H1 (cell line): Measurements from ENCODE around the gene IL13RA1. TPM values are rescaled to one million over a fixed set of nuclear protein-coding genes. Genes with fewer than 3 reads are reported as not detected.

Experiments used
- CTCF ChIA-PET: fragments of 300-600 bp; sonication (Branson Sonifier 250); formaldehyde crosslinking; loops from one replicate; lab custom pipeline; 2021; ENCODE audit not compliant: partially characterized antibody; lab: Charles Lee
- POLR2A ChIA-PET: fragments of 300-600 bp; sonication (Branson Sonifier 250); formaldehyde crosslinking; loops from one replicate; lab custom pipeline; 2021; ENCODE audit warnings: inconsistent platforms; ENCODE audit not compliant: partially characterized antibody; lab: Charles Lee
- DNase-seq, 2 experiments: peaks; one replicate each; pipeline versions ENCODE4 v3.0.0 to v3.0.0-alpha.2; 2010 to 2022; ENCODE audit warnings: low spot score in 2 of 2, low read depth in 1 of 2, mixed read lengths in 1 of 2
- FAIRE-seq: peaks from 2 replicates; lab custom pipeline; 2011; peaks lifted over from hg19 to GRCh38; lab: Jason Lieb, UNC
- H2AFZ ChIP-seq: 2 replicates; pipeline ENCODE4 v1.8.1; 2012; ENCODE audit warnings: low read length, inconsistent platforms
- H2AK5ac ChIP-seq: 2 replicates; pipeline ENCODE4 v1.6.1; 2013; ENCODE audit warnings: low read depth, low read length
- H2BK120ac ChIP-seq: replicated peaks from 2 replicates; pipeline ENCODE3; 2013; ENCODE audit warnings: low read depth, low read length, inconsistent platforms
- H2BK12ac ChIP-seq: 2 replicates; pipeline ENCODE4 v1.6.1; 2013; ENCODE audit warnings: low read depth, low read length
- H2BK15ac ChIP-seq: 2 replicates; pipeline ENCODE4 v1.6.1; 2013; ENCODE audit warnings: low read length
- H2BK20ac ChIP-seq: 2 replicates; pipeline ENCODE4 v1.6.1; 2013; ENCODE audit warnings: low read length
- H2BK5ac ChIP-seq: 2 replicates; pipeline ENCODE4 v1.6.1; 2013; ENCODE audit warnings: low read depth, low read length
- H3K14ac ChIP-seq: 2 replicates; pipeline ENCODE4 v1.6.1; 2013; ENCODE audit warnings: inconsistent platforms; ENCODE audit not compliant: insufficient read length
- H3K18ac ChIP-seq: 2 replicates; pipeline ENCODE4 v1.6.1; 2013; ENCODE audit warnings: low read length; ENCODE audit errors: extremely low read depth
- H3K23ac ChIP-seq: 2 replicates; pipeline ENCODE4 v1.6.1; 2013; ENCODE audit warnings: inconsistent platforms; ENCODE audit not compliant: insufficient read length
- H3K23me2 ChIP-seq: 2 replicates; pipeline ENCODE4 v1.6.1; 2013; ENCODE audit warnings: low read depth, low read length
- H3K27ac ChIP-seq: 2 replicates; pipeline ENCODE4 v1.6.1; 2011; ENCODE audit warnings: low read depth, low read length, inconsistent platforms
- H3K27me3 ChIP-seq, 4 experiments: replicated peaks in 1 of 4; 1 replicate in 1 of 4; 2 replicates in 3 of 4; pipeline versions ENCODE4 v1.6.1 to v1.8.1; 2011 to 2013; ENCODE audit warnings: low read length in 3 of 4, mild to moderate bottlenecking in 3 of 4, inconsistent platforms in 2 of 4, mixed read lengths in 2 of 4, moderate library complexity in 1 of 4; ENCODE audit not compliant: control insufficient read depth in 3 of 4, insufficient read depth in 3 of 4; ENCODE audit errors: extremely low read depth in 1 of 4
- H3K36me3 ChIP-seq, 4 experiments: 2 replicates each; pipeline versions ENCODE4 v1.6.1 to v1.8.1; 2011 to 2013; ENCODE audit warnings: mild to moderate bottlenecking in 4 of 4, low read length in 3 of 4, moderate library complexity in 2 of 4, control low read depth in 1 of 4, inconsistent platforms in 1 of 4; ENCODE audit not compliant: insufficient read depth in 4 of 4, control insufficient read depth in 2 of 4
- H3K4ac ChIP-seq: replicated peaks from 2 replicates; pipeline ENCODE3; 2013; ENCODE audit warnings: low read length, low read depth, mixed read lengths, inconsistent platforms; ENCODE audit not compliant: insufficient read length
- H3K4me1 ChIP-seq, 4 experiments: replicated peaks in 1 of 4; 1 replicate in 1 of 4; 2 replicates in 3 of 4; pipeline versions ENCODE4 v1.6.1 to v1.8.1; 2011 to 2013; ENCODE audit warnings: low read length in 3 of 4, inconsistent platforms in 2 of 4, mixed read lengths in 1 of 4; ENCODE audit not compliant: insufficient read depth in 4 of 4, control insufficient read depth in 3 of 4
- H3K4me2 ChIP-seq, 2 experiments: 2 replicates each; pipeline versions ENCODE4 v1.6.1 to v1.8.1; 2011 to 2013; ENCODE audit warnings: low read depth in 2 of 2, low read length in 2 of 2, control low read depth in 1 of 2, inconsistent platforms in 1 of 2, mild to moderate bottlenecking in 1 of 2; ENCODE audit not compliant: insufficient read depth in 1 of 2
- H3K4me3 ChIP-seq, 4 experiments: fragments of 200-600, 300-600 bp in 1 of 4; sonication (generic), shearing (Covaris generic), sonication (Bioruptor Twin) in 1 of 4; 2 replicates each; pipeline versions ENCODE4 v1.5.1 to v1.8.1; 2011 to 2016; ENCODE audit warnings: low read length in 4 of 4, low read depth in 3 of 4, control low read depth in 2 of 4, inconsistent platforms in 2 of 4, mild to moderate bottlenecking in 2 of 4, mixed read lengths in 1 of 4, moderate library complexity in 1 of 4; ENCODE audit not compliant: insufficient read depth in 2 of 4; ENCODE audit errors: extremely low read depth in 1 of 4
- H3K56ac ChIP-seq: replicated peaks from 2 replicates; pipeline ENCODE3; 2013; ENCODE audit warnings: low read depth, mild to moderate bottlenecking, mixed read lengths, low read length, inconsistent platforms; ENCODE audit not compliant: insufficient read length
- H3K79me1 ChIP-seq: 2 replicates; pipeline ENCODE4 v1.6.1; 2013; ENCODE audit warnings: low read depth, low read length, control low read depth
- H3K79me2 ChIP-seq, 2 experiments: 2 replicates each; pipeline versions ENCODE4 v1.6.1 to v1.8.1; 2012 to 2013; ENCODE audit warnings: low read length in 2 of 2, mild to moderate bottlenecking in 2 of 2, inconsistent platforms in 1 of 2; ENCODE audit not compliant: insufficient read depth in 2 of 2, control insufficient read depth in 1 of 2
- H3K9ac ChIP-seq, 4 experiments: replicated peaks in 1 of 4; 1 replicate in 1 of 4; 2 replicates in 3 of 4; pipeline versions ENCODE4 v1.6.1 to v1.8.1; 2011 to 2013; ENCODE audit warnings: low read depth in 3 of 4, low read length in 3 of 4, control low read depth in 2 of 4, mild to moderate bottlenecking in 2 of 4, moderate library complexity in 2 of 4, inconsistent platforms in 1 of 4; ENCODE audit errors: extremely low read depth in 1 of 4
- H3K9me3 ChIP-seq, 2 experiments: 2 replicates each; pipeline versions ENCODE4 v1.6.1 to v1.8.1; 2012 to 2013; ENCODE audit warnings: mild to moderate bottlenecking in 2 of 2, moderate library complexity in 2 of 2, control low read depth in 1 of 2, inconsistent platforms in 1 of 2, low read depth in 1 of 2, low read length in 1 of 2, mixed read lengths in 1 of 2; ENCODE audit not compliant: insufficient read depth in 2 of 2
- H4K20me1 ChIP-seq, 2 experiments: replicated peaks in 1 of 2; 2 replicates each; pipeline versions ENCODE3 to v1.8.1; 2011 to 2013; ENCODE audit warnings: inconsistent platforms in 2 of 2, low read length in 2 of 2, mild to moderate bottlenecking in 1 of 2; ENCODE audit not compliant: insufficient read depth in 2 of 2, control insufficient read depth in 1 of 2
- H4K5ac ChIP-seq: 2 replicates; pipeline ENCODE4 v1.6.1; 2013; ENCODE audit warnings: low read length, low read depth, mixed read lengths, inconsistent platforms; ENCODE audit not compliant: insufficient read length
- H4K8ac ChIP-seq: 2 replicates; pipeline ENCODE4 v1.8.0; 2013; ENCODE audit warnings: mild to moderate bottlenecking, moderate library complexity, low read length, inconsistent platforms; ENCODE audit not compliant: insufficient read depth; ENCODE audit errors: extremely low read depth
- H4K91ac ChIP-seq: replicated peaks from 2 replicates; pipeline ENCODE3; 2013; ENCODE audit warnings: low read length, mixed read lengths, inconsistent platforms; ENCODE audit not compliant: insufficient read length
- GABPA ChIP-seq: IDR thresholded peaks from 2 replicates; pipeline ENCODE4 v1.6.1; 2011; ENCODE audit warnings: mild to moderate bottlenecking, low read length, moderate library complexity, borderline replicate concordance; ENCODE audit not compliant: insufficient read depth
- WGBS, 2 experiments: shearing (Covaris generic) in 1 of 2; methylation state at CpG; one replicate each; pipeline versions ENCODE4 v1.1.6 to v1.1.7; 2013 to 2015; ENCODE audit warnings: low lambda C conversion rate in 2 of 2, mixed read lengths in 2 of 2, inconsistent platforms in 1 of 2, low coverage in 1 of 2, missing lambda C conversion rate in 1 of 2; ENCODE audit not compliant: insufficient replicate concordance in 2 of 2, insufficient coverage in 1 of 2, insufficient read length in 1 of 2; ENCODE audit errors: extremely low coverage in 1 of 2, missing lambda C conversion rate in 1 of 2; 5-methylcytosine and 5-hydroxymethylcytosine counted together
- polyA plus RNA-seq, 7 experiments: library from polyadenylated mRNA; depleted of rRNA in 3 of 7; stranded (reverse) in 5 of 7; unstranded in 2 of 7; fragments of >200 nt in 5 of 7; fragments of 200-250 nt in 2 of 7; gene quantifications; 1 replicate in 5 of 7; 2 replicates in 1 of 7; 4 replicates in 1 of 7; pipeline versions ENCODE4 v1.2.1 to v1.2.3, GENCODE V29; 2011 to 2013; ENCODE audit warnings: missing spikeins in 2 of 7, mixed read lengths in 2 of 7
- total RNA-seq: library from RNA; stranded (reverse); fragmentation: NEBNext Ultra II Directional; extraction: Animal tissue kit (Norgen Biotek cat#: 25700); gene quantifications from 2 replicates; pipeline ENCODE4 v1.2.1, GENCODE V29; 2021

Gene IL13RA1
- total and polyA plus RNA-seq, 2 of the 8 experiments (the other 6 are each of a cell fraction or from before 2014, with no cell fraction given), result 3.3 to 9.4 TPM

DNA sequence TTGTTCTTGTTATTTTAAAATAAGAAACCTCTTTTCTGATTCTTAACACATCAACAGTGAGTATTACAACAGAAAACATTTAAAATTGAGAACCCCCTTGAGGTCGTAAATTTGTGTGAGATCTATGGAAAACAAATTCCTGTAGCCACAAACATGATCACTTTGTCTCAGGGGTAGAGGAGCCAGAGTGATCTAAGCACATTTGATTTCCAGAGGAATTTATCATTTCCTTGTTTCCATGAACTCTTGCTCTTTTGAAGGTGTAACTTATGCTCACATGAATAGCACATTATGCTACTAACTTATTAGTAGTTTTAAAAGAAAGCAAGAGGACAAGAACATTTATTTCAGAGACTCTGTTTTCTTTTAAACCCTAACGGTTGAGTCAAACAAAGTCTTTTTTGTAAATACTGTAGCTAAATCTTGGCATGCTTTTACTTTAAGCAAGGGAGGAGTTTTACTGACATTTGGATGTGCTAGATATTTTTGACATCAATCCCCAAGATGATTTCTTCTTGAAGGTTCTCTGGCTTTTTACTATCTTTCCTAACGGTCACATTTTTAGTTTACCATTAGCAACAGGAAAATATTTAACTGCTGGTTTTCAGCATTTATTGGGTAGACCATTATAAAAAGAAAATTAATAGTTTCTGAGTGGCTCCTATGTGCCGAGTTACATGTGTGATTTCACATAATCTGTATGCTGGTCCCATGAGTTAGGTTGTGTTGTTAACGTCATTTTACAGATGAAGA lies 68.3 kb downstream of the IL13RA1 start:
- Histone ChIP-seq H3K27me3 (no peaks in the 10 kb centered on the region), H3K27ac (no peak overlapping the region), H3K79me2 (no peaks in the 10 kb centered on the region), H2BK5ac (no peak overlapping the region), H3K4me2 (no peak overlapping the region), H4K20me1 (no peaks in the 10 kb centered on the region), H3K9ac (no peak overlapping the region), H2AK5ac (no peak overlapping the region), H2BK15ac (no peak overlapping the region), H3K4me3 (no peak overlapping the region), H4K8ac (no peak overlapping the region), H3K79me1 (no peaks in the 10 kb centered on the region), H3K36me3 (no peaks in the 10 kb centered on the region; a peak in 1 of 8 replicates), H3K56ac (no peak overlapping the region), H2BK20ac (no peak overlapping the region), H2BK120ac (no peak overlapping the region), H4K91ac (no peak overlapping the region), H3K23ac (no peak overlapping the region), H3K4me1 (0 out of 7 replicates have a peak, but pooled peaks cover 0 to 2% (median 0%) of the 10 kb centered on the region in 4 experiments), H2BK12ac (no peak overlapping the region), H3K9me3 (no peaks in the 10 kb centered on the region), H2AFZ (no peak overlapping the region), H3K14ac (no peak overlapping the region), H3K23me2 (no peaks in the 10 kb centered on the region), H3K4ac (no peak overlapping the region), H4K5ac (no peak overlapping the region), H3K18ac (no peak overlapping the region)
- no peak for FAIRE-seq
- WGBS, 2 experiments, result 91% methylated on average over 5 of the region's 5 CpGs; no CpG with 5 or more reads in 1 of the 2 experiments
- POLR2A ChIA-PET, result interaction anchor here (0.6 kb wide), 1 partner anchor 106 kb away, joined by 4 read pairs; no protein-coding TSS in a partner anchor
- DNase-seq, result no peak
- CTCF ChIA-PET, result no interaction called here
- no peak for TF ChIP-seq GABPA
